Eye (tissue), 1 donor: Measurements from ENCODE around the gene C16orf74.

Experiments used
- DNase-seq: peaks from one replicate; pipeline ENCODE4 v3.0.0-alpha.2; 2015

Gene C16orf74

GRCh38 chr16:85750827-85751697 lies at the start of gene C16orf74:
C16orf74 (minus strand) TSS chr16:85751096; CDS start chr16:85735217, 15,879 bp downstream.
- DNase-seq = peak; percentile 47

GRCh38 chr16:85800321-85800669 lies 49.4 kb upstream of the C16orf74 start:
- DNase-seq = no peak

GRCh38 chr16:85799497-85800320 lies 48.8 kb upstream of the C16orf74 start, which contains the start of the genes COX4I1 and EMC8:
COX4I1 (plus strand) TSS chr16:85799695; CDS start chr16:85801206, 1,511 bp downstream.
EMC8 (minus strand) TSS chr16:85799544; CDS start chr16:85799295, 249 bp downstream.
- DNase-seq = peak; percentile 96

GRCh38 chr16:85798901-85799496 lies 48.1 kb upstream of the C16orf74 start:
- no peak for DNase-seq

GRCh38 chr16:85798283-85798776 lies 47.4 kb upstream of the C16orf74 start:
- no peak for DNase-seq

- no peak for DNase-seq
Observed at GRCh38 chr16:85796599-85796998, 45.7 kb upstream of the C16orf74 start.

- DNase-seq = no peak
Observed at GRCh38 chr16:85796152-85796551, 45.3 kb upstream of the C16orf74 start.

GRCh38 chr16:85794696-85795095 lies 43.8 kb upstream of the C16orf74 start:
- no peak for DNase-seq

GRCh38 chr16:85793662-85794298 lies 42.9 kb upstream of the C16orf74 start:
- no peak for DNase-seq

GRCh38 chr16:85789773-85790172 lies 38.9 kb upstream of the C16orf74 start:
- DNase-seq = no peak

- DNase-seq = no peak
Observed at GRCh38 chr16:85788819-85789218, 37.9 kb upstream of the C16orf74 start.

- no peak for DNase-seq
Observed at GRCh38 chr16:85785927-85786326, 35.0 kb upstream of the C16orf74 start.

GRCh38 chr16:85784813-85785212 lies 33.9 kb upstream of the C16orf74 start:
- no peak for DNase-seq

GRCh38 chr16:85783441-85783840 lies 32.5 kb upstream of the C16orf74 start:
- no peak for DNase-seq

- DNase-seq = no peak
Observed at GRCh38 chr16:85782451-85782850, 31.6 kb upstream of the C16orf74 start.

GRCh38 chr16:85781695-85782370 lies 30.9 kb upstream of the C16orf74 start:
- no peak for DNase-seq

GRCh38 chr16:85781156-85781555 lies 30.3 kb upstream of the C16orf74 start:
- no peak for DNase-seq

GRCh38 chr16:85780281-85780680 lies 29.4 kb upstream of the C16orf74 start:
- DNase-seq = no peak

GRCh38 chr16:85778873-85779272 lies 28.0 kb upstream of the C16orf74 start:
- no peak for DNase-seq

- DNase-seq = no peak
Observed at GRCh38 chr16:85777583-85778310, 26.9 kb upstream of the C16orf74 start.

GRCh38 chr16:85774811-85775210 lies 23.9 kb upstream of the C16orf74 start:
- no peak for DNase-seq
